ENCODE results near the gene LMOD3. TPM values are rescaled to one million over a fixed set of nuclear protein-coding genes. Genes with fewer than 3 reads are reported as not detected.

The LMOD3 gene
- total and polyA plus RNA-seq, 2 of the 4 experiments (the other 2 are of a cell fraction): not detected

- H3K79me1 ChIP-seq (ENCODE audit: low read depth in 1 of 2, low read length in 2 of 2): no peaks in the 10 kb centered on the region
- ATAC-seq (ENCODE audit: low read depth) (no peak), DNase-seq (no peak)
- H2BK5ac ChIP-seq (ENCODE audit: low read depth, low read length, poor library complexity, severe bottlenecking): no peak overlapping the region
- no peak overlapping the region for H3K18ac ChIP-seq (ENCODE audit: low read depth, low read length)
- H3K56ac ChIP-seq (ENCODE audit: extremely low read depth, insufficient read depth, low read length): no peak overlapping the region
- H3K4me1 ChIP-seq (ENCODE audit: control insufficient read depth, insufficient read depth, low read length): no peaks in the 10 kb centered on the region
- no peak overlapping the region for H3K4me3 ChIP-seq (ENCODE audit: insufficient read depth, low read depth, low read length)
- no peak overlapping the region for H2BK120ac ChIP-seq (ENCODE audit: low read depth, low read length)
- H4K20me1 ChIP-seq (ENCODE audit: insufficient read depth, low read length): no peaks in the 10 kb centered on the region
- H3K23ac ChIP-seq (ENCODE audit: low read depth, low read length): no peak overlapping the region
- no peak overlapping the region for H3K4me2 ChIP-seq (ENCODE audit: low read depth, low read length)
- no peak overlapping the region for H2AFZ ChIP-seq (replicated peaks; ENCODE audit: low read length, poor library complexity)
- no peaks in the 10 kb centered on the region for H3K9me1 ChIP-seq (ENCODE audit: insufficient read depth, low read length)
- POLR2A ChIA-PET (ENCODE audit: unreplicated experiment): no interaction called here
- CTCF ChIA-PET: no interaction called here
- H4K5ac ChIP-seq (ENCODE audit: low read depth, low read length): no peak overlapping the region
- H4K91ac ChIP-seq (ENCODE audit: insufficient read depth, low read depth, low read length): no peak overlapping the region
- peaks cover 24% of the 10 kb centered on the region for H3K27me3 ChIP-seq (ENCODE audit: control insufficient read depth, insufficient read depth, low read length)
- no peak overlapping the region for H2AK9ac ChIP-seq (replicated peaks; ENCODE audit: low read depth, low read length, poor library complexity)
- in situ Hi-C loops (cut with MboI; ENCODE audit: low sequenced_read_pairs): no loop called here
- dilution Hi-C loops (cut with HindIII; ENCODE audit: low sequenced_read_pairs, unreplicated experiment): no loop called here
- no peak overlapping the region for H2BK20ac ChIP-seq (ENCODE audit: low read depth, low read length)
- no peak overlapping the region for H4K8ac ChIP-seq (ENCODE audit: low read depth in 2 of 2, low read length in 2 of 2)
- no peaks in the 10 kb centered on the region for H3K9me3 ChIP-seq (ENCODE audit: control insufficient read depth, insufficient read depth, low read length)
- H2AK5ac ChIP-seq (ENCODE audit: low read depth, low read length): no peak overlapping the region
- WGBS, 2 experiments (ENCODE audit: extremely low coverage in 2 of 2, insufficient read length in 1 of 2): 80% methylated on average over 1 of the region's 3 CpGs; no CpG with 5 or more reads in 1 of the 2 experiments
- H2BK15ac ChIP-seq (ENCODE audit: low read depth, low read length): no peak overlapping the region
- no peak overlapping the region for H3K27ac ChIP-seq (ENCODE audit: insufficient read depth, low read length)
- intact Hi-C loops (cut with micrococcal nuclease): no loop called here
- H3K14ac ChIP-seq (replicated peaks; ENCODE audit: low read depth, low read length): no peak overlapping the region
- H3K36me3 ChIP-seq (ENCODE audit: control insufficient read depth, insufficient read depth, low read length): no peaks in the 10 kb centered on the region
- no peak overlapping the region for H3K9ac ChIP-seq (ENCODE audit: low read depth, low read length)
- no TSS peak for BruUV-seq (replicated peaks)
- no peak for TF ChIP-seq RFX5 (IDR thresholded peaks at IDR 0.05; ENCODE audit: low read depth, low read length)
- no peak for TF ChIP-seq CTCF (conservative IDR thresholded peaks at IDR 0.05; ENCODE audit: low read depth, low read length)
- no peak for TF ChIP-seq MAFK (IDR thresholded peaks at IDR 0.05; ENCODE audit: low read depth, low read length)
- no peak for TF ChIP-seq POLR2A (IDR thresholded peaks at IDR 0.05; ENCODE audit: low read depth, low read length)
- TF ChIP-seq FOS (IDR thresholded peaks at IDR 0.05; ENCODE audit: low read depth, low read length): no peak
- TF ChIP-seq USF2 (IDR thresholded peaks at IDR 0.05; ENCODE audit: low read depth, low read length): no peak
- no peak for TF ChIP-seq ELK1 (IDR thresholded peaks at IDR 0.05; ENCODE audit: borderline replicate concordance, low read depth, low read length)
- TF ChIP-seq MXI1 (IDR thresholded peaks at IDR 0.05; ENCODE audit: borderline replicate concordance, low read depth, low read length): no peak
- no peak for TF ChIP-seq BHLHE40 (IDR thresholded peaks at IDR 0.05; ENCODE audit: low read depth, low read length)
- no peak for TF ChIP-seq NFE2L2 (IDR thresholded peaks at IDR 0.05; ENCODE audit: low read depth, low read length)
- no peak overlapping the region for H3K4ac ChIP-seq (ENCODE audit: low read depth, low read length)
Observed at GRCh38 chr3:69149586-69149985, 27.2 kb upstream of the LMOD3 start.
